HG03103 (cell line): ENCODE measurements around the gene CBLN3.

Experiments used
- ATAC-seq: cut with Tn5 transposase; IDR thresholded peaks from one replicate; pipeline ENCODE4 v1.9.1; 2021; ENCODE audit warnings: low read depth; ENCODE audit not compliant: unreplicated experiment

The CBLN3 gene

GRCh38 chr14:24385524-24385923 is 43.9 kb downstream of the CBLN3 start:
- no peak for ATAC-seq

GRCh38 chr14:24384169-24384568 is 45.3 kb downstream of the CBLN3 start:
- ATAC-seq: no peak

- no peak for ATAC-seq
Observed at GRCh38 chr14:24382064-24382371, 47.5 kb downstream of the CBLN3 start.

GRCh38 chr14:24381363-24382063 is 48.0 kb downstream of the CBLN3 start:
- ATAC-seq: no peak

- ATAC-seq: no peak
Observed at GRCh38 chr14:24379907-24380730, 49.3 kb downstream of the CBLN3 start.

GRCh38 chr14:24378981-24379906 is 50.2 kb downstream of the CBLN3 start:
- no peak for ATAC-seq

- ATAC-seq: no peak
Observed at GRCh38 chr14:24378327-24378726, 51.1 kb downstream of the CBLN3 start.

GRCh38 chr14:24377657-24378056 is 51.8 kb downstream of the CBLN3 start:
- no peak for ATAC-seq

GRCh38 chr14:24377126-24377525 is 52.3 kb downstream of the CBLN3 start:
- no peak for ATAC-seq
